Measurements from ENCODE around the gene LAMA5. TPM values are rescaled to one million over a fixed set of nuclear protein-coding genes. Genes with fewer than 3 reads are reported as not detected.
A peak's percentile ranks its signal among the peaks of the same experiment; 100 is the strongest.

The LAMA5 gene
- polyA plus RNA-seq, 3 donors, result 0.05 TPM; not detected in 2

DNA sequence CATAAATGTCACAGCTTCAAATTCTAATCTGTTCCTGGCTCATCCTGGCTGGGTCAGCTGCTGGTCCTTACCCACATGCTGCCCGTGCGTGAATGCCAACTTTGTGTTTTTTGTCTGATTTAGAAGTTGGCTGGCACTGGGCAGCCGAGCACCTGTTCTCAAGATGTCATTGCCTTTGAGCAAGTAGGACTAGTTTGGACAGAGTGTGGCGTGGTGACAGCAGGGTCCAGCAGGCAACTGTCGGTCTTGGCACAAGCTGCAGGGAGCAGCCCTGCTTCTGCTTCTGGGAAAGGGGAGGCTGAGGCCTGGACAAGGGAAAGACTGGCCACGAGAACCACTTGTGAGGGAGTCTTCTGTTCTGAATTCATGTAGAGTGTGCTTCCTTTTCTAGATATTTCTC lies 90.7 kb downstream of the LAMA5 start:
- intact Hi-C loops (cut with micrococcal nuclease), result no loop called here
- H3K27me3 Mint-ChIP-seq (ENCODE audit: low read depth in 3 of 3), result peaks cover 0 to 2% (median 1%) of the 10 kb centered on the region in 3 donors
- 100% methylated on average over 4 of the region's 6 CpGs for WGBS (ENCODE audit: insufficient coverage)

GRCh38 chr20:62275219-62275618 lies 91.9 kb downstream of the LAMA5 start:
- no peak overlapping the region for H2AFZ ChIP-seq (ENCODE audit: insufficient read depth, low read depth, low read length, poor library complexity, severe bottlenecking)
- intact Hi-C loops (cut with micrococcal nuclease), result no loop called here
- no peak overlapping the region for H3K27ac ChIP-seq (ENCODE audit: low read depth in 1 of 2, low read length in 2 of 2)
- no peak overlapping the region for H3K9ac ChIP-seq (ENCODE audit: insufficient read depth, low read length, poor library complexity, severe bottlenecking)
- H4K20me1 ChIP-seq (ENCODE audit: insufficient read depth, low read length), result peaks cover 33% of the 10 kb centered on the region
- H3K79me2 ChIP-seq (ENCODE audit: insufficient read depth, low read length), result no peaks in the 10 kb centered on the region
- H3K27ac Mint-ChIP-seq, result peak overlapping the region in 4 of 7 donors; percentile 46 to 77 (median 55)
- H3K9me3 Mint-ChIP-seq, result no peaks in the 10 kb centered on the region
- no peak overlapping the region for H3K4me3 ChIP-seq (replicated peaks in 1 of 3; ENCODE audit: low read depth in 2 of 3, low read length in 3 of 3)
- H3K4me3 Mint-ChIP-seq, result no peak overlapping the region
- H3K27me3 Mint-ChIP-seq (ENCODE audit: low read depth in 3 of 3), result peaks cover 0 to 2% (median 1%) of the 10 kb centered on the region in 3 donors
- TF ChIP-seq, protein P1, sequence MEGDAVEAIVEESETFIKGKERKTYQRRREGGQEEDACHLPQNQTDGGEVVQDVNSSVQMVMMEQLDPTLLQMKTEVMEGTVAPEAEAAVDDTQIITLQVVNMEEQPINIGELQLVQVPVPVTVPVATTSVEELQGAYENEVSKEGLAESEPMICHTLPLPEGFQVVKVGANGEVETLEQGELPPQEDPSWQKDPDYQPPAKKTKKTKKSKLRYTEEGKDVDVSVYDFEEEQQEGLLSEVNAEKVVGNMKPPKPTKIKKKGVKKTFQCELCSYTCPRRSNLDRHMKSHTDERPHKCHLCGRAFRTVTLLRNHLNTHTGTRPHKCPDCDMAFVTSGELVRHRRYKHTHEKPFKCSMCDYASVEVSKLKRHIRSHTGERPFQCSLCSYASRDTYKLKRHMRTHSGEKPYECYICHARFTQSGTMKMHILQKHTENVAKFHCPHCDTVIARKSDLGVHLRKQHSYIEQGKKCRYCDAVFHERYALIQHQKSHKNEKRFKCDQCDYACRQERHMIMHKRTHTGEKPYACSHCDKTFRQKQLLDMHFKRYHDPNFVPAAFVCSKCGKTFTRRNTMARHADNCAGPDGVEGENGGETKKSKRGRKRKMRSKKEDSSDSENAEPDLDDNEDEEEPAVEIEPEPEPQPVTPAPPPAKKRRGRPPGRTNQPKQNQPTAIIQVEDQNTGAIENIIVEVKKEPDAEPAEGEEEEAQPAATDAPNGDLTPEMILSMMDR (IDR thresholded peaks at IDR 0.05), result no peak
- no peak for DNase-seq
- no peaks in the 10 kb centered on the region for H3K4me1 ChIP-seq (ENCODE audit: control insufficient read depth in 1 of 2, insufficient read depth in 2 of 2, low read length in 2 of 2)
- H3K4me2 ChIP-seq (replicated peaks; ENCODE audit: extremely low read depth, low read length, poor library complexity, severe bottlenecking), result no peak overlapping the region
- no peaks in the 10 kb centered on the region for H3K4me1 Mint-ChIP-seq
- H3K9me3 ChIP-seq (replicated peaks in 1 of 2; ENCODE audit: control insufficient read depth in 1 of 2, insufficient read depth in 1 of 2, low read length in 2 of 2), result no peaks in the 10 kb centered on the region
- 61% methylated on average over 8 of the region's 10 CpGs for WGBS (ENCODE audit: insufficient coverage)
- H3K36me3 Mint-ChIP-seq, result peaks cover 73 to 91% of the 10 kb centered on the region in 2 donors
- no peaks in the 10 kb centered on the region for H3K27me3 ChIP-seq (ENCODE audit: control insufficient read depth in 2 of 2, insufficient read depth in 2 of 2, low read length in 2 of 2)
- H3K36me3 ChIP-seq (replicated peaks in 1 of 2; ENCODE audit: control insufficient read depth in 1 of 2, insufficient read depth in 2 of 2, low read length in 2 of 2), result peaks cover 71 to 92% of the 10 kb centered on the region in 2 donors

More for the DNA sequence above, 90.7 kb downstream of the LAMA5 start:
- Histone ChIP-seq H3K4me2 (replicated peaks; ENCODE audit: extremely low read depth, low read length, poor library complexity, severe bottlenecking) (no peak overlapping the region), H4K20me1 (ENCODE audit: insufficient read depth, low read length) (peaks cover 30% of the 10 kb centered on the region), H3K9me3 (replicated peaks in 1 of 2; ENCODE audit: control insufficient read depth in 1 of 2, insufficient read depth in 1 of 2, low read length in 2 of 2) (no peaks in the 10 kb centered on the region), H2AFZ (ENCODE audit: insufficient read depth, low read depth, low read length, poor library complexity, severe bottlenecking) (no peak overlapping the region), H3K36me3 (replicated peaks in 1 of 2; ENCODE audit: control insufficient read depth in 1 of 2, insufficient read depth in 2 of 2, low read length in 2 of 2) (peaks cover 78 to 98% of the 10 kb centered on the region in 2 donors), H3K4me3 (replicated peaks in 1 of 3; ENCODE audit: low read depth in 2 of 3, low read length in 3 of 3) (no peak overlapping the region), H3K27ac (ENCODE audit: low read depth in 1 of 2, low read length in 2 of 2) (no peak overlapping the region), H3K9ac (ENCODE audit: insufficient read depth, low read length, poor library complexity, severe bottlenecking) (no peak overlapping the region), H3K27me3 (ENCODE audit: control insufficient read depth in 2 of 2, insufficient read depth in 2 of 2, low read length in 2 of 2) (no peaks in the 10 kb centered on the region), H3K79me2 (ENCODE audit: insufficient read depth, low read length) (no peaks in the 10 kb centered on the region), H3K4me1 (ENCODE audit: control insufficient read depth in 1 of 2, insufficient read depth in 2 of 2, low read length in 2 of 2) (no peaks in the 10 kb centered on the region)
- Mint-ChIP-seq H3K36me3 (peaks cover 85 to 96% of the 10 kb centered on the region in 2 donors), H3K4me3 (no peak overlapping the region), H3K4me1 (no peaks in the 10 kb centered on the region), H3K9me3 (no peaks in the 10 kb centered on the region), H3K27ac (no peak overlapping the region)
- DNase-seq, result no peak
- TF ChIP-seq, protein P1 (IDR thresholded peaks at IDR 0.05), result no peak
